Keratinocyte (primary cell): ENCODE data around the gene DST. TPM values are rescaled to one million over a fixed set of nuclear protein-coding genes. Genes with fewer than 3 reads are reported as not detected.
A peak's percentile ranks its signal among the peaks of the same experiment; 100 is the strongest.

ENCODE experiments used
- DNase-seq: peaks from one replicate; pipeline ENCODE4 v3.0.0-alpha.2; 2011; ENCODE audit warnings: low read depth, missing footprints, low spot score
- FAIRE-seq: peaks from 2 replicates; lab custom pipeline; 2011; peaks lifted over from hg19 to GRCh38; lab: Jason Lieb, UNC
- H2AFZ ChIP-seq: 2 replicates; pipeline ENCODE4 v1.6.0; 2012; ENCODE audit warnings: low read length, control low read depth, inconsistent platforms; ENCODE audit not compliant: control insufficient read depth
- H3K27ac ChIP-seq: 2 replicates; pipeline ENCODE4 v1.5.1; 2011; ENCODE audit warnings: low read length; ENCODE audit not compliant: control insufficient read depth, insufficient read depth
- H3K27me3 ChIP-seq: 3 replicates; pipeline ENCODE4 v1.6.0; 2011; ENCODE audit warnings: low read length; ENCODE audit not compliant: control insufficient read depth, insufficient read depth; ENCODE audit errors: extremely low read depth
- H3K36me3 ChIP-seq, 2 experiments: 2 replicates in 1 of 2; 3 replicates in 1 of 2; pipeline ENCODE4 v1.5.1; 2011; ENCODE audit warnings: low read length in 2 of 2, mild to moderate bottlenecking in 1 of 2; ENCODE audit not compliant: control insufficient read depth in 2 of 2, insufficient read depth in 2 of 2; ENCODE audit errors: extremely low read depth in 1 of 2
- H3K4me1 ChIP-seq: 3 replicates; pipeline ENCODE4 v1.5.1; 2011; ENCODE audit warnings: low read length; ENCODE audit not compliant: control insufficient read depth, insufficient read depth; ENCODE audit errors: extremely low read depth
- H3K4me2 ChIP-seq: 3 replicates; pipeline ENCODE4 v1.6.0; 2011; ENCODE audit warnings: low read depth, low read length; ENCODE audit not compliant: control insufficient read depth, insufficient read depth; ENCODE audit errors: extremely low read depth
- H3K4me3 ChIP-seq, 3 experiments: fragments of 200-600 bp in 1 of 3; sonication (generic) in 1 of 3; 2 replicates in 2 of 3; 3 replicates in 1 of 3; pipeline ENCODE4 v1.5.1; 2011 to 2016; ENCODE audit warnings: low read length in 3 of 3, mild to moderate bottlenecking in 3 of 3, control low read depth in 2 of 3, inconsistent platforms in 1 of 3, low read depth in 1 of 3, mixed read lengths in 1 of 3, mixed run types in 1 of 3, moderate library complexity in 1 of 3; ENCODE audit not compliant: control insufficient read depth in 2 of 3, insufficient read depth in 2 of 3; ENCODE audit errors: extremely low read depth in 1 of 3
- H3K79me2 ChIP-seq: 2 replicates; pipeline ENCODE4 v1.6.0; 2012; ENCODE audit warnings: low read length; ENCODE audit not compliant: control insufficient read depth, insufficient read depth
- H3K9ac ChIP-seq: 3 replicates; pipeline ENCODE4 v1.6.0; 2011; ENCODE audit warnings: low read length; ENCODE audit not compliant: control insufficient read depth, insufficient read depth; ENCODE audit errors: extremely low read depth
- H3K9me1 ChIP-seq: 3 replicates; pipeline ENCODE4 v1.6.0; 2011; ENCODE audit warnings: low read length; ENCODE audit not compliant: control insufficient read depth, insufficient read depth; ENCODE audit errors: extremely low read depth
- H3K9me3 ChIP-seq: 2 replicates; pipeline ENCODE4 v1.5.1; 2012; ENCODE audit warnings: low read depth, low read length; ENCODE audit not compliant: control insufficient read depth
- H4K20me1 ChIP-seq: 3 replicates; pipeline ENCODE4 v1.6.0; 2011; ENCODE audit warnings: low read length; ENCODE audit not compliant: control insufficient read depth, insufficient read depth; ENCODE audit errors: extremely low read depth
- EZH2 ChIP-seq: IDR thresholded peaks from one replicate; pipeline ENCODE4 v1.6.1; 2012; ENCODE audit warnings: inconsistent platforms, mild to moderate bottlenecking, low read length, moderate library complexity
- dilution Hi-C: fragments of 300-500 bp; cut with MboI; formaldehyde crosslinking; loops from one replicate; pipeline ENCODE4 v1.7.0; 2020; ENCODE audit warnings: low sequenced_read_pairs; ENCODE audit not compliant: extremely low pct_ligation_motif_present
- polyA plus RNA-seq, 5 experiments: library from polyadenylated mRNA; depleted of rRNA in 3 of 5; stranded (reverse) in 3 of 5; stranded (forward) in 1 of 5; unstranded in 1 of 5; fragments of >200 nt; gene quantifications; 1 replicate in 1 of 5; 2 replicates in 3 of 5; 3 replicates in 1 of 5; pipeline versions ENCODE4 v1.2.1 to v1.2.3, GENCODE V29; 2011 to 2012; ENCODE audit warnings: missing spikeins in 2 of 5, low read depth in 1 of 5, low replicate concordance in 1 of 5
- TF ChIP-seq, protein P1 (sequence below), 3 experiments: IDR thresholded peaks in 1 of 3; conservative IDR thresholded peaks in 1 of 3; optimal IDR thresholded peaks in 1 of 3; 2 replicates in 2 of 3; 3 replicates in 1 of 3; pipeline versions ENCODE3 to v1.5.1; 2011; ENCODE audit warnings: low read length in 3 of 3, mild to moderate bottlenecking in 3 of 3, moderate library complexity in 2 of 3, control low read depth in 1 of 3, inconsistent platforms in 1 of 3; ENCODE audit not compliant: insufficient read depth in 2 of 3; ENCODE audit errors: extremely low read depth in 1 of 3

The DST gene
- polyA plus RNA-seq, 1 donor (not counting 4 experiments of a cell fraction or from before 2014, with no cell fraction given): 455 TPM

DNA sequence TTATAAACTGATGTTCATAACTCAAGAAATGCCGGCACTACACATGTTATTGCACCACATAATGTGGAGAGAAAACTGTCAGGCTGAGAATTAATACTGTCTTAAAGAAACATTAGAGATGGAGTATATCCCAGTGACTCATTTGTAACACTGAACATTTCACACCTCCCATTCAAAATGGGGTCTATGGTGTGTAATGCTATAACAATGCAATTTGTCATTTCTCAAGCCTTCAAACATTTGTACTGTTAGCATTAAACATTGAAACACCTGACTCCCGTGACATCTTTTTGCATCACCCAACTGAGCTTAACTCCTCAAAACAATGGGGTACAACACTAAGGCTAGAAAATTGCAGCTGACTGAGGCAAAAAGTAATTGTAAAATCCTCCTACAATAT, 151.7 kb downstream of the DST start:
- peak; percentile 58 for FAIRE-seq
- Histone ChIP-seq H3K36me3 (peaks cover 3 to 10% of the 10 kb centered on the region in 2 experiments), H3K27me3 (no peaks in the 10 kb centered on the region), H3K27ac (peak overlapping the region; percentile 46), H3K9me1 (no peaks in the 10 kb centered on the region), H2AFZ (no peak overlapping the region), H3K9ac (no peak overlapping the region), H4K20me1 (no peaks in the 10 kb centered on the region), H3K4me1 (peaks cover 8% of the 10 kb centered on the region), H3K9me3 (no peaks in the 10 kb centered on the region), H3K4me3 (no peak overlapping the region), H3K79me2 (no peaks in the 10 kb centered on the region), H3K4me2 (no peak overlapping the region)
- dilution Hi-C loops: no loop called here
- TF ChIP-seq, protein P1, sequence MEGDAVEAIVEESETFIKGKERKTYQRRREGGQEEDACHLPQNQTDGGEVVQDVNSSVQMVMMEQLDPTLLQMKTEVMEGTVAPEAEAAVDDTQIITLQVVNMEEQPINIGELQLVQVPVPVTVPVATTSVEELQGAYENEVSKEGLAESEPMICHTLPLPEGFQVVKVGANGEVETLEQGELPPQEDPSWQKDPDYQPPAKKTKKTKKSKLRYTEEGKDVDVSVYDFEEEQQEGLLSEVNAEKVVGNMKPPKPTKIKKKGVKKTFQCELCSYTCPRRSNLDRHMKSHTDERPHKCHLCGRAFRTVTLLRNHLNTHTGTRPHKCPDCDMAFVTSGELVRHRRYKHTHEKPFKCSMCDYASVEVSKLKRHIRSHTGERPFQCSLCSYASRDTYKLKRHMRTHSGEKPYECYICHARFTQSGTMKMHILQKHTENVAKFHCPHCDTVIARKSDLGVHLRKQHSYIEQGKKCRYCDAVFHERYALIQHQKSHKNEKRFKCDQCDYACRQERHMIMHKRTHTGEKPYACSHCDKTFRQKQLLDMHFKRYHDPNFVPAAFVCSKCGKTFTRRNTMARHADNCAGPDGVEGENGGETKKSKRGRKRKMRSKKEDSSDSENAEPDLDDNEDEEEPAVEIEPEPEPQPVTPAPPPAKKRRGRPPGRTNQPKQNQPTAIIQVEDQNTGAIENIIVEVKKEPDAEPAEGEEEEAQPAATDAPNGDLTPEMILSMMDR (optimal IDR thresholded peaks at IDR 0.05 in 1 of 3, IDR thresholded peaks at IDR 0.05 in 1 of 3, conservative IDR thresholded peaks at IDR 0.05 in 1 of 3; ENCODE audit: extremely low read depth in 1 of 3, insufficient read depth in 2 of 3, low read length in 3 of 3): no peak
- TF ChIP-seq EZH2: no peak
- DNase-seq: no peak

DNA sequence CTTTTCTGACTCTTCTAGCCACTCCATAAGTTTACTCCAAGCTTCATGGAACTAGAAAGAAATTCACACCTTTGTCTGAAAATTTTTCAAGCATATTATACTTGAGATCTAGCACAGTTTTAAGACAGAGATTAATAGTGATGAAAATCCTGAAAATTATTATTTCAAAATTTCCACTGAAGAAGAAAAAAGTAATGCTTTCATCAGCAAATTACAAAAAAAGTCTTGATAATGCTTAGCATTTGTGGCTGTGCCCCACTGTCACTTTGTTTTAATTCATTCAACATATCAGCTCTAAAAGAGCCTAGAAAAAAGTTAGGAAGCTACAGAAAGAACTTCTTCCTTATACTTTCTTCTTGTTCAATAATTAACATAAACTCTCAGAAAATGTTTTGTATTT, 153.1 kb downstream of the DST start:
- no peak overlapping the region for H3K9ac ChIP-seq
- no peak overlapping the region for H3K4me2 ChIP-seq
- H3K9me1 ChIP-seq: no peaks in the 10 kb centered on the region
- no peak for FAIRE-seq
- no peak for TF ChIP-seq EZH2
- TF ChIP-seq, protein P1 (optimal IDR thresholded peaks at IDR 0.05 in 1 of 3, IDR thresholded peaks at IDR 0.05 in 1 of 3, conservative IDR thresholded peaks at IDR 0.05 in 1 of 3; ENCODE audit: extremely low read depth in 1 of 3, insufficient read depth in 2 of 3, low read length in 3 of 3): no peak
- H3K4me3 ChIP-seq: no peak overlapping the region
- H3K27ac ChIP-seq: no peak overlapping the region
- H3K36me3 ChIP-seq: peaks cover 3 to 10% of the 10 kb centered on the region in 2 experiments
- H3K9me3 ChIP-seq: no peaks in the 10 kb centered on the region
- no peaks in the 10 kb centered on the region for H3K79me2 ChIP-seq
- no peak for DNase-seq
- no peak overlapping the region for H2AFZ ChIP-seq
- no peaks in the 10 kb centered on the region for H3K27me3 ChIP-seq
- H4K20me1 ChIP-seq: no peaks in the 10 kb centered on the region
- H3K4me1 ChIP-seq: peaks cover 8% of the 10 kb centered on the region
- dilution Hi-C loops: no loop called here
